GM21367 (cell line): ENCODE measurements around the gene MDGA2.
"Not testable (repeated sequence)": the region's sequence is repeated elsewhere in the genome, so short reads cannot be mapped to it uniquely, and the experiment has no call there.

Experiments
- ATAC-seq: cut with Tn5 transposase; IDR thresholded peaks from one replicate; pipeline ENCODE4 v1.9.1; 2021; ENCODE audit not compliant: unreplicated experiment

The MDGA2 gene

DNA sequence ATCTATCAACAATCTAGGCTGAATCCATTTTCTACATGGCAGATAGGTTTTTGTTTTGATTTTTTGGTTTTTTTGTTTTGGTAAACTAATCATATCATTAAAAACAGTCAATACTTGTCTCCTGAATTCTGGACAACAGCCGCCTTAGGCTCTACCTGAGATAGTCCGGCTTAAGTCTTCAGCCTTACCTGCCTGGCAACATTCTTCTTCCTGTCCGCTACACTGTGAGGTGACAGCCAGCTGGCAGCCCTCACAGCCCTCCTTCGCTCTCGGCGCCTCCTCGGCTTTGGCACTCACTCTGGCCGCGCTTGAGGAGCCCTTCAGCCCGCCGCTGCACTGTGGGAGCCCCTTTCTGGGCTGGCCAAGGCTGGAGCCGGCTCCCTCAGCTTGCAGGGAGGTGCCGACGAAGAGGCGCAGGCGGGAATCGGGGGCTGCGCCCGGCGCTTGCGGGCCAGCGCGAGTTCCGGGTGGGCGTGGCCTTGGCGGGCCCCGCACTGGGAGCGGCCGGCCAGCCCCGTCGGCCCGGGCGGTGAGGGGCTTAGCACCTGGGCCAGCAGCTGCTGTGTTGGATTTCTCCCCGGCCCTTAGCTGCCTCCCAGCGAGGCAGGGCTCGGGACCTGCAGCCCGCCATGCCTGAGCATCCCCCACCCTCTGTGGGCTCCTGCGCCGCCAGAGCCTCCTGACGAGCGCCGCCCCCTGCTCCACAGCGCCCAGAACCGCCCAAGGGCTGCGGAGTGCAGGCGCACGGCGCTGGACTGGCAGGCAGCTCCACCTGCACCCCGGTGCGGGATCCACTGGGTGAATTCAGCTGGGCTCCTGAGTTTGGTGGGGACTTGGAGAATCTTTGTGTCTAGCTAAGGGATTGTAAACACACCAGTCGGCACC is 49.0 kb downstream of the MDGA2 start:
- ATAC-seq: no peak

DNA sequence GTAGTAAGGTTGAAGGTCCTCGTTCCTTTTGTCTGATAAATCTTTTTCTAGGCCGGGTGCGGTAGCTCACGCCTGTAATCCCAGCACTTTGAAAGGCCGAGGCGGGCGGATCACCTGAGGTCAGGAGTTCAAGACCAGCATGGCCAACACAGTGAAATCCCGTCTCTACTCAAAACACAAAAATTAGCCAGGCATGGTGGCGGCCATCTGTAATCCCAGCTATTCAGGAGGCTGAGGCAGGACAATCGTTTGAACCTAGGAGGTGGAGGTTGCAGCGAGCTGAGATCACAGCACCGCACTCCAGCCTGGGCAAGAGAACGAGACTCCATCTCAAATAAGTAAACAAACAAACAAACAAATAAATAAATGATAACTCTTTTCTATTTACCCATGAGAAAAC is 51.3 kb downstream of the MDGA2 start:
- ATAC-seq: not testable (repeated sequence)

DNA sequence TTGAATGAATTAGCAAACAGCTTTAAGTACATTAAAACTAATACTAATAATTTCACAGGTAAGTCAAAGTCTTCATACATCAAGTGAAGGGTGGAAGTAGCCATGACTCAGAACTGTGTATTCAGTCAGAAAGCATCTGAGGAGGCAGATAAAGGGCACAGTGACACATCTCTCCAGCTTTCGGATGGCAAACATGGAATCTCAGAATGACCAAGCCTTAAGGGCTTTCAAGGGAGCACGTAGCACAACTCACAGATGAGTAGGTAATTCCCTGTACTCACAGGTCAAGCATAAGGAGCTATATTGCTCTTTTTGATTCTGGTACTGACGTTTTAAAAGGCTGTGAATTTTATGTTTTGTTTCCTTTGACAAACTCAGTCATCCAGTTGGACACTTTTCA is 56.0 kb downstream of the MDGA2 start:
- no peak for ATAC-seq

DNA sequence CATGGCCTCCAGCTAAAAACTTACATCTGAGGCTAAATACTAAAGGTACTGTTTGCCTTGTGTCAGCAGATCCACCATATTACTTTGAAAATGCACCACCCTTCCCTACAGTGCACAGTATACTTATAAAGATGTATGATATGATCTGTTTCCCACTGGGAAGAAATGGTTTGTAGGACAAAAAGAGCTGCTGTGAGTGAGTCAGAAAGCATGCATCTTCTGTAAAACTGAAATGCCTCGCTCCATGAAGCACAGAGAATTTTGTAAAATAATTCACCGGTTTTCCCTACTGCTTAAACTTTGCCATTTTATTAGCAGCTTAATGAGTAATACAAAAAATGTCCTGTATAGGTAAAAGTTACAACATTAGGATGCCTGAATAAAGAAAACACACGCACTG is 68.8 kb downstream of the MDGA2 start:
- no peak for ATAC-seq

DNA sequence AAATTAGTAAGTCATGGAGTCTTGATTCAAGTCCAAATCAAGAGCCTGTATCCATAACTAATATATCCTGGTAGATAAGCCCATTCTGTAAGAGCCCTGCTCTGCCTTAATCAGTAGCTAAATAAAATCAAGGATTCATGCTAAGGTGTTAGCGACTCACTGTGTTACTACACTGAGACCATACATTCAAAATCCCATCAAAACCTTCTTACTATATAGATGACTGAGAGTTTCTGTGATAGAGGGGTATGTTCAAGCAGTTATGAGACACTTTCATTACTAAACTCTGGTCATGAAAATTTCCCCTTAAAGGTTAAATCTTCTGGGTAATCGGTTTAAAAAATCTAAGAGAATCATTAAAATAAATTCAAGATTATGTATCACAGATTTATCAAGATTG is 78.5 kb downstream of the MDGA2 start:
- ATAC-seq: no peak

DNA sequence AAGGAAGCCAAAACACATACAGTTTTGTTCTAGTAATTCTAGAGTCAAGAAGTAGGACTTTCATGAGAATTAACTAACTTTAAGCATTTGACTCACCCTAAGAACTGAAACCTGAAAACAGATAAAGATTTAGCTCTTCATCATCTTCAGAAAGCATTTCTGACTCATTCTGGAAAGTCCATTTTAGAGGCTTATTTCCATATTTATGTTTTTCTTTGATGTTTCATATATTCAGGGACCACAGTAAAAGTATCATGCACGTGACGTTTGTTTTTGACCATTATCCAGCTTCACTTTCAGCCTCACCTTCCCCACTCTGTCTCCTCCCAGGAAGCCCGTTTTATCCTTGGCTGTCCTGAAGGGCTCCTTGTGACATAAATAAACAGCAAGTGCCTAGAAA is 79.2 kb downstream of the MDGA2 start:
- peak; percentile 87 for ATAC-seq

DNA sequence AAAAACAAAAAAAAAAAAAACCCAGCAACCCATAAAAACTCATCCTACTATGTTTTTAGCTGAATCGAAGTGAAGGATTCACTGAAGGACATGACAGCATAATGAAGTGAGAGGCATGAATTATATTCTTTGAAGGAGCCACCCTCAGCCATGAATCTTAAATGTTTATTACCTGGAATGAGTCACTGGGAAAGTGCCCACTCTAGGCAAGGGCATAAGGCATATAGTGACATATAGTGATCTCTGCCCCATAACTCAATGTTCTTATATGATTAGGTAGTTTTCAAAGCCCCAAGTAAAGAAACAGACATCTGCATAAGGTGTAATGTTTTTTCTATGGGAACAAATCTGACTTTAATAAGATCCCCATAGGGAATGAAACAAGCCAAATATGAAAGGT is 79.9 kb downstream of the MDGA2 start:
- ATAC-seq: no peak

DNA sequence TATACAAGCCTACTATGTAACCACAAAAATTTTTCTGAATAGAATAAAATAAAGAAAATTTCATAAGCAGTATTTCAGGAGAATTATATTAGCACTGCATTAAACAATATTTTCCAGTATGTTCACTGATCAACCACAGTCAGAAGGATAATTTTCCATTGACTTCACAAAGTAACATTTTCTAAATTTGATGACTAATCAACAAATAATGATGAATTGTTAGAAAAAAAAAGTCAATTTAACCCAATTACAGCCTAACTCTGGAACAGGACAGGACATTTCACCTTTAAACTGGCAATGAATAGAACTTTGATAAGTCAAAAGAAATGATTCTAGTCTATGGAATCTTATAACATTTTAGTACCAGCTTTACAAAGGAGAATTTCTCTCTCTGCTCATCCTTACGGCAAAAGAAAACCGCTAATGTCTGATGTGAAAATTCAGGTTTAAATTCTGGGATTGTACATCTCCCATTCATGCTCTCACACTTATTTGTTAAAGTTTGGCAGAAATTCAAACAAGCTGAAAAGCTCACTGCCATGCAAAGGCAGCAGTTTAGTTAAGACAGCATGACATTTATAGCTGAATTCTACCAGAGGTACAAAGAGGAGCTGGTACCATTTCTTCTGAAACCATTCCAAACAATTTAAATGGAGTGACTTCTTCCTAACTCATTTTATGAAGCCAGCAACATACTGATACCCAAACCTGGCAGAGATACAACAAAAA is 84.5 kb downstream of the MDGA2 start:
- no peak for ATAC-seq

DNA sequence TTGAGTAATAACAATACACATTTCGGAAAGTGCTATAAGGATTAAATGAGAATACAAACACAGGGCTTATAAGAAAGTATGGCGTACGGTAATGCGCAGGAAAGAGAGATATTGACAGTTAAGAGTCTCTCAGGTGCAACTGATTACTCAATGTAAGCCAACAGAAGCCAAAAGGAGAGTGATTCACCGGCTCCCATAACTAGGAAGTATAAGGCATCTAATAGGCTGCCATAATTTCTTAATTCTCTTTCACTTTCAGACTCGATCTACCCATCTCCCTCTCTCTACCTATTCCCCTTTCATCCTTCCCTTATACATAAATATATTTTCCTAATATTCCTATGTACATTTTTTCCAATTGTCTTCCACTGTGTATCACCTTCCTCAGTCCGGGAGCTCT is 90.0 kb downstream of the MDGA2 start:
- ATAC-seq: no peak

DNA sequence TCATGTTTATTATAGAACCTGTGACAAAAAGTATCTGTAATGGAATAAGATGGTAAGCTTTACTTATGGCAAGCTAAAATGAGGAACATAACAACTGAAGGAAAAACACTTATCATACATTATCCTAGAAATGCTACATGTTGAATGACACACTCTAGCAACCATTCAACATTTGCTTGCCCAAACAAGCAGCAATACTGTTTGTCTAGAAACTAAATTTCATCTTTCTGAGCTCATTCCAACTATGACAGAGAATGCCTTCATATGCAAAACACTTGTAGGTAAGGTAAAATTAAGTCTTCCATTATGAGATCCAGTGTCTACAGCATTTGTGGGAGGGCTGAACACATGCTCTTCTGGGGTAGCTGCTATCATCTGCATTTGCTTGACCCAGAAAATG is 108.1 kb downstream of the MDGA2 start:
- no peak for ATAC-seq

DNA sequence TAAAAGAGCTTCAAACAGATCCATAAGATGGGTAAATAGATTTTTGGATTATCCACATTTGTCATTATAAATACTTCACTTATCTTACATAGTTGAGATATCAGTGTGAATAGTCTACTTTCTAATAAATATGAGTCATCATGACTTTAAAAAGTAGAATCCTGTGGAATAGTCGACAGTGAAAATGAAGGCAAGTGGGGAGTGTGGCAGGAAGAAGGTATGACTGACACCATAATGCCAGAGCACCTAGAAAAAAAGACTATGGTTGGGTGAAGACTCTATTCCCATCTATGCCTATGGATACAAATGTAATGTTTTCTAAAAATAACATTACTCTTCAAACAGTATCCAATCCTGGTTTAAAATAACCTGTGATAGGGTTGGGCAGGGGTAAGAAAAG is 117.5 kb downstream of the MDGA2 start:
- no peak for ATAC-seq

DNA sequence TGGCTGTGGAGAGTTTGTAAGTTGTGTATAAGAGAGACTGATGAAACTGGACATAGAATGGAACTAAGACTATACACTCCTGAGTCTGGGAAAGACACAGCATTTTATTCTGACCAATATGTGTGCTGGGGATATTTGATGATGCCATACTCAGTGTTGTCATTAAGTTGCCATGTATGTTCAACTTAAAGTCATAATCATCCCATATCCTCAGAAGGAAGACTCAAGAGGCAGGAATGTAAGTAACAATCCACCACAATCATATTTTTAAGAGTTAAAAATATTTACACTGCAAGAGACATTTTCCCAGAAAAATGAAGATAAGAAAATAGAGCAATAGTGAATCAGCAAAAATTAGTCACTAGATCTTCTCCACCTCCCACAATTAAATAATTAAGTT is 120.1 kb downstream of the MDGA2 start:
- no peak for ATAC-seq

DNA sequence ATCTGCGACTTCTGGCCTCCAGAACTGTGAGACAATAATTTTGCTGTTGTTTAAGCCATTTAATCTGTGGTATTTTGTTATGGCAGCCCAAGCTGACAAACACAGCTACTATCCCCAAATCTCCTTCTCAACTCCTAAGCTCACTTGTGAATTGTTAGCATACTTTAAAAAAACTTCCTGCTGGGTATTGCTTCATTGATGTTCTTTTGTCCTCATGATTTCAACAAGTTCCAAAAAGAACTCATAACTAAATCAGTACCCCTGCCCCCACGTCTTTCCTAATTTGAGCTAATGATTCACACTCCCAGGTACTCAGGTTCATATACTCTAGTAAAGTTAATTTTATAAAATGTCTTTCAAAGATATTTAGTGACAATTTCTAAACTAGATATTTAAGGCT is 125.5 kb downstream of the MDGA2 start:
- ATAC-seq: no peak

DNA sequence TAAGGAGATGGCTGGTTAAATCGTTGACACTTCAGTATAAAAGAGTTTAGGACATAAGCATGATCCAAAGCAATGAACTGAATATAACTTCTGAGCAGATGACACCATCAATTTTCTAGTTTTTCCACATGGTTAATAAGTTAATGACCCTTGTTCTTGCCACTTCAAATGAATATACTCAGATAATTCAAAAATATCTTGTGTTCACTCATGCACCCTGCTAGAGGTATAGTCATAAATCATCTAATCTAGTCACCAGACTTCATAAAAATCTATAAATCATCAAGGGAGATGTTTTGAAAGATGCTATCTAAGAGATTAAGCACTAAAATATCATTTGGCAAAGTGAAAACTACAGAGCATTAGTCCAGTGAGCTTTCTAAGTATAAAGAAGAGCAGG is 131.9 kb downstream of the MDGA2 start:
- ATAC-seq: no peak

DNA sequence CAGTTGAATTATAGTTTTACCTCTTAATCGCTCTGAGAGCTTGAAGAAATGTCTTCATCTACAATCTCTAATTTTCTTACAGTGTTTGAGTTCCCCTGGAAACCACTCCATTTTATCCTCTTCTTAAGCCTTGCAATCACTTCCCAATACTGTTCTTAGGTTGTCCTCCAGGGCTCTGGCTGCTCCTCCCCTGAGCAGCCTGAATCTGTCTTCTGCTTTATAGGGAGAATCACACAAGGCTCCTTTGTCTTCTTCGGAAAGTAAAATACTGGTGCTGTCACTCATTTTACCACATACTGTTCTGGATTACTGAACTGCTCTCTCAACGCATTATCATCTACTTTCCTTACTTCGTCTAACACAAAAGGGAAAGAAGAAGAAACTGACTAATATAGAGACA is 133.7 kb downstream of the MDGA2 start:
- no peak for ATAC-seq

DNA sequence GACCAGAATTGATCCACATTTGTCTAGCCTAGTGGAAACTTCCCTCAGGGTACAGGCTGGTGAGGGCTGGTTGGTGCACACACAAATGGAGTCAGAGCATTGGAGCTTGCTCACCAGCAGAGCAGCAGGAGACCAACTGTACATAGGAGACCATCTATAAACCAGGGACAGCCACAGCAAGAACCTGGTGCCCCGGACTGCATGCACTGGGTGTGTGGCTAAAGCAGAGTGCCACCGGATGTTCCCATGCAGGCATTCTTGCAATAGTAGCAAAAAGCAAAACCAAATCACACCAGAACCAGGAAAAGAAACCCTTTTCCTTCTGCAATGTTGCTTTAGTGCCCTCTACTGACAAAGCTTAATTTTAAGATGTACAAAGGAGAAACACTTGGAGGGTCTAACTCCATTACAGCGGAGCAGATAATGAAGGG is 136.4 kb downstream of the MDGA2 start:
- no peak for ATAC-seq

DNA sequence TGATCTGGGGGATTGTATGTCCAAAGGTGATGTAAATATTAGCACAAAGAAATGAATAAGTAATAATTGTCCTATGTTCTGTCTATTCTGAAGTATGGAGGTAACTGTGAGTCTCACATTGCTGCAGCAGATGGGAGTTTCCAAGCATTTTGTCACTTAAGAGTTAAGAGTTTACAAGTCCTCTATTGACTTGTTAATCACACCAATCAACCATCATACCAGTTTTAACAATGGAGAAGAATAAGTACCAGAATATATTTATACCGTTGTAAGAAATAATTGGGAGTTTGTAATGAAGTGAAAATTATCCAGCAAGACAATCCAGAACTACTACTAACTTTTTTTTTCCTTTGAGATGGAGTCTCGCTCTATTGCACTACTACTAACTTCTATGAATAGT is 139.1 kb downstream of the MDGA2 start:
- ATAC-seq: no peak

DNA sequence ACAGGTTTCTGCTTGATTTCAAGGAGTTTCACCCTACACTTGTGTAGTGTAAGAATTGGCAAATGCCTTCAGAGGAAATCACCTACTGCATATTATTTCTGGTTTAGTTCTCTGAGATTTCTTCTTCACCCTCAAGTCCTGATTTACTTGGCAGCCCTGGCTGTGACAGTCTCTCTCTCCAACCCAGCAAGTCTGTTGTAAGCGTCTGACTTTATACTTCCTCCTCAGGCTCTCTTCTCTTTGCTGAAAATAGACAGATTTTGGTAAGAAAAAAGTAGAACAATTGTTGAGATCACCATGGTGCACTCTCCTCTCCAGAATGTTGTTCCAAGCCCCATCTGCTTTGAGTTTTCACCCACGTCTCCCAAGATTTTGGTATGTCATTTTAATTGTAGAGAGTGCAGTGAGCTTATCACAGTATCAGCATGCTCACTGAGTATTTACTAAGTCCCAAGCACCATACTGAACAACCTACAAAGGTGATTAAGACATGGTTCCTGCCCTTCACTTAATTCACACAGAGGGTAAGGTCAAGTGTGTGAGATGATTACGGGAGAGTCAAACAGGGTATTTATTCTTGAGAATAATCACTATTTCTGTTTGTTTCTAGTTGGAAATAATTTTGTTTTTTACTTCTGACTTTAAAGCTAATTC is 148.7 kb downstream of the MDGA2 start:
- ATAC-seq: no peak

DNA sequence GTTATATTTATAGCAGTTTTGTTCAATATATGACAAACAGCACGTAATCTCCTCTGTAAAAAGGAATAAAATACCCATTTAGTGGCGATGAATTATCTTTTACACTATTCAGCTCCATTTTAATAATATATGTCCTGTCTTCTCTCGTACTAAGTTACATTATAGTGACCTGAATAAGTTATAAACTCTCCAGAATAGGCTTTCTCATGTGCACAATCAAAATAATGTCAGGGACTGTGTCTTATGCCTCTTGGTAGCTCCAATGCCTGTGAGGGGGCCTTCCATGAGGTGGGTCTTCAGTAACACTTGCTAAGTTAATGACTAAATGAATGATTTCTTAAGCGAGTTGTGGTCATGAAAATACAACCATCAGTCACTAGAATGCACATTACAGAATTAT is 150.9 kb downstream of the MDGA2 start:
- no peak for ATAC-seq

DNA sequence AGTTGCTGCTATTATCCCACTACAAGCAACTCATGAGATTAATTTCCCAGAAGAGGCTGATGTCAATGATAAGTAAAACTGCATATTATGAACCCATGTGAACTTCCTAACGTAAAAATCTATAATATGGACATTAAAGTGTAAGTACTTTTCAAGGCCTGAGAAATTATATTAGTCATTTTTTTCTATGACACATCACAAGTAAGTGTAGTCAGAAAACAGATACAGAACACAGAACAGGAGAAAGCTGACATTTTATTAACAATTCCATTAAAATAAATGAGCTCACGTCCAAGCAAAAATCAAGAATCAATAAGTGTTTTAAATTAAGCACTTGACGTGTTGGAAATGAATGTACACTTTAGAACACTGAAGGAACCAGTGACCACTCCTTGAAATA is 155.0 kb downstream of the MDGA2 start:
- no peak for ATAC-seq

DNA sequence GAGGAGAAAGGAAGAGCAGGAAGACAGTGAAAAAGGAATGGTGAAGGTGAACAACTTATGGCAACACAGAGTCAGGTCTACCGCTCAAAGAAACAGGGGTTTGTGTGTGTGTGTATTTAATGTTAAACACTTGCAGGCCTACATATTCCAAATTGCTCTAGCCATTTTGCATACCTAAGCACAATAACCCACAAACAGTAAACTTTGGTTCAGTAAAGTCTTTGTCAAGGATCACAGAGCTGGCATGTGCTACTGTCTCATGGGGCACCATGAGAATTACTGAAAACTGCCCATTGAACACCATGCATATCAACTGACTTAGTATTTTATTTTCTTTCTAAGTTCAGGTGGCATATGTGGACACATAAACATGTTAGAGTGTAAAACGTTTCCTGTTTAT is 163.6 kb downstream of the MDGA2 start:
- ATAC-seq: no peak

DNA sequence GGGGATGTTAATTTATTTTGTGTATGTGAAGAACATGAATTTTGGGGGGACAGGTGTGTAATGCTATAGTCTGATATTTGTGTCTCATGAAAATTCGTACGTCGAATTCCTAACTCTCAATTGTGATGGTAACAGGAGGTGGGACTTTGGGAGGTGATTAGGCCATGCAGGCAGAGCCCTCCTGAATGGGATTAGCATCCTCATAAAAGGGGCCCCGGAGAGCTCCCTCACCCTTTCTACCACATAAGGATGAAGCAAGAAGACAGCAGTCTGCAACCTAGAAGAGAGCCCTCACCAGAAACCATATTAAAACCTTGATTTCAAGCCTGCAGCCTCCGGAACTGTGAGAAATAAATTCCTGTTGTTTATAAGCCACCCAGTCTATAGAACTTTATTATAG is 165.4 kb downstream of the MDGA2 start:
- ATAC-seq: no peak
